A549 (cell line): ENCODE data around the gene RPS6KB2.

ENCODE experiments used
- BHLHE40 ChIP-seq: IDR thresholded peaks from 2 replicates; pipeline ENCODE4 v1.6.1; 2012; ENCODE audit warnings: low read depth, low read length, inconsistent platforms
- CTCF ChIP-seq: fragments of >200 bp; sonication (Bioruptor Twin); formaldehyde crosslinking; IDR thresholded peaks from 3 replicates; pipeline ENCODE4 v1.5.1; 2016
- ESRRA ChIP-seq: fragments of 150-350 bp; IDR thresholded peaks from 2 replicates; pipeline ENCODE4 v1.6.1; 2014; ENCODE audit warnings: mild to moderate bottlenecking, low read length, borderline replicate concordance
- MAFK ChIP-seq: fragments of 450-650 bp; IDR thresholded peaks from 2 replicates; pipeline ENCODE4 v1.6.1; 2014; ENCODE audit not compliant: partially characterized antibody
- MAZ ChIP-seq: fragments of 150-350 bp; IDR thresholded peaks from 2 replicates; pipeline ENCODE4 v1.6.1; 2014; ENCODE audit warnings: antibody characterized with exemption, low read depth, low read length, borderline replicate concordance
- POLR2A ChIP-seq: IDR thresholded peaks from 2 replicates; pipeline ENCODE4 v1.6.1; 2012; ENCODE audit warnings: mild to moderate bottlenecking, low read length
- RCOR1 ChIP-seq: fragments of 150-350 bp; IDR thresholded peaks from 2 replicates; pipeline ENCODE4 v1.6.1; 2014; ENCODE audit warnings: antibody characterized with exemption, low read length, low read depth
- RFX5 ChIP-seq: fragments of 450-650 bp; IDR thresholded peaks from 2 replicates; pipeline ENCODE4 v1.7.1; 2014; ENCODE audit warnings: antibody characterized with exemption, mild to moderate bottlenecking, moderate library complexity

- TF ChIP-seq RFX5 = no peak
- TF ChIP-seq RCOR1 = no peak
- TF ChIP-seq CTCF = no peak; the same call in 2 of the 3 replicates
- TF ChIP-seq BHLHE40 = no peak
- TF ChIP-seq MAZ = no peak
- no peak for TF ChIP-seq ESRRA
- no peak for TF ChIP-seq POLR2A
- no peak for TF ChIP-seq MAFK
Observed at GRCh38 chr11:67469508-67469811, 41.2 kb downstream of the RPS6KB2 start.
